HAP-1 (cell line): ENCODE data around the gene PELI2.

Experiments
- DNase-seq, 2 experiments: peaks; one replicate each; pipeline ENCODE4 v3.0.0-alpha.2; 2016 to 2020; ENCODE audit warnings: low spot score in 2 of 2
- H3K27me3 ChIP-seq: fragments of 250-450 bp; sonication (Bioruptor Pico); 2 replicates; pipeline ENCODE4 v1.5.1; 2020; ENCODE audit warnings: low read depth, mild to moderate bottlenecking, moderate library complexity
- H3K36me3 ChIP-seq: fragments of 250-450 bp; sonication (Bioruptor Pico); replicated peaks from 2 replicates; pipeline ENCODE4 v1.5.1; 2020; ENCODE audit warnings: mild to moderate bottlenecking
- H3K4me1 ChIP-seq: fragments of 250-450 bp; sonication (Bioruptor Pico); 2 replicates; pipeline ENCODE4 v1.5.1; 2020; ENCODE audit warnings: mild to moderate bottlenecking
- H3K4me3 ChIP-seq: fragments of 250-450 bp; sonication (Bioruptor Pico); 2 replicates; pipeline ENCODE4 v1.5.1; 2020; ENCODE audit warnings: mild to moderate bottlenecking, moderate library complexity
- H3K9me3 ChIP-seq: fragments of 250-450 bp; sonication (Bioruptor Pico); 2 replicates; pipeline ENCODE4 v1.5.1; 2020; ENCODE audit warnings: mild to moderate bottlenecking, moderate library complexity
- in situ Hi-C: fragments of 300-500 bp; cut with MboI; formaldehyde crosslinking; loops from 3 replicates; pipeline ENCODE4 v1.14.3; 2020; ENCODE audit warnings: low sequenced_read_pairs, inconsistent platforms, mixed read lengths

The PELI2 gene

GRCh38 chr14:56248442-56248841 is 130.2 kb downstream of the PELI2 start:
- Histone ChIP-seq H3K36me3 (no peaks in the 10 kb centered on the region), H3K9me3 (no peaks in the 10 kb centered on the region), H3K4me1 (no peaks in the 10 kb centered on the region), H3K27me3 (no peaks in the 10 kb centered on the region), H3K4me3 (no peak overlapping the region)
- in situ Hi-C loops = no loop called here
- no peak for DNase-seq

GRCh38 chr14:56261046-56261445 is 142.8 kb downstream of the PELI2 start:
- in situ Hi-C loops = no loop called here
- H3K27me3 ChIP-seq = no peaks in the 10 kb centered on the region
- H3K9me3 ChIP-seq = no peaks in the 10 kb centered on the region; the same call in 1 of the 2 replicates
- DNase-seq = no peak
- H3K4me1 ChIP-seq = no peaks in the 10 kb centered on the region
- H3K36me3 ChIP-seq = no peaks in the 10 kb centered on the region
- no peak overlapping the region for H3K4me3 ChIP-seq

GRCh38 chr14:56262530-56262929 is 144.3 kb downstream of the PELI2 start:
- Histone ChIP-seq H3K27me3 (no peaks in the 10 kb centered on the region), H3K4me1 (no peaks in the 10 kb centered on the region), H3K9me3 (no peaks in the 10 kb centered on the region; the same call in 1 of the 2 replicates), H3K4me3 (no peak overlapping the region), H3K36me3 (no peaks in the 10 kb centered on the region)
- in situ Hi-C loops = no loop called here
- no peak for DNase-seq

- Histone ChIP-seq H3K27me3 (no peaks in the 10 kb centered on the region), H3K4me1 (peaks cover 13% of the 10 kb centered on the region), H3K4me3 (no peak overlapping the region), H3K9me3 (no peaks in the 10 kb centered on the region), H3K36me3 (no peaks in the 10 kb centered on the region)
- in situ Hi-C loops = no loop called here
- DNase-seq = no peak
Measured at GRCh38 chr14:56268039-56268438, 149.8 kb downstream of the PELI2 start.

- Histone ChIP-seq H3K4me3 (no peak overlapping the region), H3K4me1 (peaks cover 13% of the 10 kb centered on the region), H3K36me3 (no peaks in the 10 kb centered on the region), H3K9me3 (no peaks in the 10 kb centered on the region), H3K27me3 (no peaks in the 10 kb centered on the region)
- DNase-seq = no peak
- in situ Hi-C loops = no loop called here
Measured at GRCh38 chr14:56268673-56269072, 150.5 kb downstream of the PELI2 start.

GRCh38 chr14:56270921-56271320 is 152.7 kb downstream of the PELI2 start:
- H3K9me3 ChIP-seq = no peaks in the 10 kb centered on the region
- peaks cover 13% of the 10 kb centered on the region for H3K4me1 ChIP-seq
- no peak overlapping the region for H3K4me3 ChIP-seq
- no peaks in the 10 kb centered on the region for H3K27me3 ChIP-seq
- no peaks in the 10 kb centered on the region for H3K36me3 ChIP-seq
- in situ Hi-C loops = no loop called here
- no peak for DNase-seq

- Histone ChIP-seq H3K27me3 (no peaks in the 10 kb centered on the region), H3K4me3 (no peak overlapping the region), H3K36me3 (no peaks in the 10 kb centered on the region), H3K9me3 (no peaks in the 10 kb centered on the region), H3K4me1 (peaks cover 13% of the 10 kb centered on the region)
- DNase-seq = peak in 1 of 2 experiments; percentile 59
- in situ Hi-C loops = no loop called here
Measured at GRCh38 chr14:56271970-56272369, 153.8 kb downstream of the PELI2 start.

- H3K27me3 ChIP-seq = no peaks in the 10 kb centered on the region
- in situ Hi-C loops = no loop called here
- DNase-seq = no peak
- H3K4me3 ChIP-seq = no peak overlapping the region
- no peaks in the 10 kb centered on the region for H3K36me3 ChIP-seq
- H3K9me3 ChIP-seq = no peaks in the 10 kb centered on the region
- H3K4me1 ChIP-seq = peaks cover 13% of the 10 kb centered on the region
Measured at GRCh38 chr14:56273155-56273554, 154.9 kb downstream of the PELI2 start.

- Histone ChIP-seq H3K4me1 (peaks cover 13% of the 10 kb centered on the region), H3K4me3 (no peak overlapping the region), H3K27me3 (no peaks in the 10 kb centered on the region), H3K9me3 (no peaks in the 10 kb centered on the region), H3K36me3 (no peaks in the 10 kb centered on the region)
- no peak for DNase-seq
- in situ Hi-C loops = no loop called here
Measured at GRCh38 chr14:56273951-56274350, 155.7 kb downstream of the PELI2 start.

GRCh38 chr14:56274556-56274955 is 156.3 kb downstream of the PELI2 start:
- H3K4me1 ChIP-seq = peaks cover 13% of the 10 kb centered on the region
- H3K9me3 ChIP-seq = no peaks in the 10 kb centered on the region
- no peak for DNase-seq
- in situ Hi-C loops = no loop called here
- no peaks in the 10 kb centered on the region for H3K27me3 ChIP-seq
- H3K4me3 ChIP-seq = no peak overlapping the region
- H3K36me3 ChIP-seq = no peaks in the 10 kb centered on the region

- in situ Hi-C loops = no loop called here
- peaks cover 12% of the 10 kb centered on the region for H3K4me1 ChIP-seq
- H3K36me3 ChIP-seq = no peaks in the 10 kb centered on the region
- H3K9me3 ChIP-seq = no peaks in the 10 kb centered on the region
- no peak overlapping the region for H3K4me3 ChIP-seq
- H3K27me3 ChIP-seq = no peaks in the 10 kb centered on the region
- no peak for DNase-seq
Measured at GRCh38 chr14:56276108-56276507, 157.9 kb downstream of the PELI2 start.

GRCh38 chr14:56278383-56278782 is 160.2 kb downstream of the PELI2 start:
- in situ Hi-C loops = no loop called here
- Histone ChIP-seq H3K4me1 (no peaks in the 10 kb centered on the region), H3K9me3 (no peaks in the 10 kb centered on the region), H3K36me3 (no peaks in the 10 kb centered on the region), H3K4me3 (no peak overlapping the region), H3K27me3 (no peaks in the 10 kb centered on the region)
- no peak for DNase-seq

GRCh38 chr14:56280843-56281242 is 162.6 kb downstream of the PELI2 start:
- no peak for DNase-seq
- no peaks in the 10 kb centered on the region for H3K36me3 ChIP-seq

GRCh38 chr14:56282179-56282578 is 164.0 kb downstream of the PELI2 start:
- in situ Hi-C loops = no loop called here
- H3K4me1 ChIP-seq = no peaks in the 10 kb centered on the region
- no peaks in the 10 kb centered on the region for H3K9me3 ChIP-seq
- H3K27me3 ChIP-seq = no peaks in the 10 kb centered on the region
- DNase-seq = no peak
- H3K36me3 ChIP-seq = no peaks in the 10 kb centered on the region
- H3K4me3 ChIP-seq = no peak overlapping the region

More at GRCh38 chr14:56280843-56281242, 162.6 kb downstream of the PELI2 start:
- Histone ChIP-seq H3K4me1 (no peaks in the 10 kb centered on the region), H3K4me3 (no peak overlapping the region), H3K27me3 (no peaks in the 10 kb centered on the region), H3K9me3 (no peaks in the 10 kb centered on the region)
- in situ Hi-C loops = no loop called here

- in situ Hi-C loops = no loop called here
- Histone ChIP-seq H3K9me3 (no peaks in the 10 kb centered on the region), H3K36me3 (no peaks in the 10 kb centered on the region), H3K4me1 (no peaks in the 10 kb centered on the region), H3K4me3 (no peak overlapping the region), H3K27me3 (no peaks in the 10 kb centered on the region)
- no peak for DNase-seq
Measured at GRCh38 chr14:56284641-56285040, 166.4 kb downstream of the PELI2 start.
